PFSK-1 (cell line): Measurements from ENCODE around the gene SLC41A1.

Experiments used
- POLR2AphosphoS5 ChIP-seq: IDR thresholded peaks from 2 replicates; pipeline ENCODE4 v1.6.1; 2012; ENCODE audit warnings: low read depth, mild to moderate bottlenecking, control low read depth, low read length, moderate library complexity
- TF ChIP-seq, protein P1 (sequence below), 2 experiments: IDR thresholded peaks; 2 replicates each; pipeline versions ENCODE4 v1.6.1 to v1.8.0; 2011 to 2012; ENCODE audit warnings: low read depth in 2 of 2, low read length in 2 of 2, control low read depth in 1 of 2, inconsistent platforms in 1 of 2, mild to moderate bottlenecking in 1 of 2, moderate library complexity in 1 of 2; ENCODE audit not compliant: insufficient read depth in 1 of 2

DNA sequence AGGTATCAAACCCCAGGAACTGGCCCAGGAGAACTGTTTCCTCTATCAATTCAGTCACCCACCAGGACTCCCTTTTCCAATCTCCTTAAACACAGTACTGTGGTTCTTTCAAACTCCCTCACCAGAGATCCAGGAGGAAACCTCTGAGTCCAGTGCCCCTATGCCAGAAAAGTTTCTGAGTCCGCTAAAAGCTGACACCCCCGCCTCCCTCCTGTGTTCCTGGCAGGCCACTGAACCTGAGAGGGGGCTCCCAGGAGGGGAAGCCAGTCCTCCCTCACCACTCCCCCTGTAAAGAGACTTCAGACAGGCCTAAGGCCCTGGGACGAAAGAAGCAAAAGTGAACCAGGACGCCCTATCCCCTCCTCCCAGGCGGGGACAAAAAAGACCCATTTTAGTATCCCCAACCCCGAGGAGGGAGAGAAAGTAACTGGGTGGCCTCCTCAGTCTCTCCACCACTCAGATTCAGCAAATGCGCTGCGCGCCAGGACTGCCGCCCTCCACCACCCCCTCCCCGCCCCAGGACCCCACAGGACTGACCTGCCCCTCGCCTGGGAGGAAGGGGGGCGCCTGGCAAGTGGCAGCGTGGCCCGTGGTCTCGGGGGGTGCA is 624 bp downstream of the SLC41A1 start:
- TF ChIP-seq POLR2AphosphoS5 = no peak
- TF ChIP-seq, protein P1, sequence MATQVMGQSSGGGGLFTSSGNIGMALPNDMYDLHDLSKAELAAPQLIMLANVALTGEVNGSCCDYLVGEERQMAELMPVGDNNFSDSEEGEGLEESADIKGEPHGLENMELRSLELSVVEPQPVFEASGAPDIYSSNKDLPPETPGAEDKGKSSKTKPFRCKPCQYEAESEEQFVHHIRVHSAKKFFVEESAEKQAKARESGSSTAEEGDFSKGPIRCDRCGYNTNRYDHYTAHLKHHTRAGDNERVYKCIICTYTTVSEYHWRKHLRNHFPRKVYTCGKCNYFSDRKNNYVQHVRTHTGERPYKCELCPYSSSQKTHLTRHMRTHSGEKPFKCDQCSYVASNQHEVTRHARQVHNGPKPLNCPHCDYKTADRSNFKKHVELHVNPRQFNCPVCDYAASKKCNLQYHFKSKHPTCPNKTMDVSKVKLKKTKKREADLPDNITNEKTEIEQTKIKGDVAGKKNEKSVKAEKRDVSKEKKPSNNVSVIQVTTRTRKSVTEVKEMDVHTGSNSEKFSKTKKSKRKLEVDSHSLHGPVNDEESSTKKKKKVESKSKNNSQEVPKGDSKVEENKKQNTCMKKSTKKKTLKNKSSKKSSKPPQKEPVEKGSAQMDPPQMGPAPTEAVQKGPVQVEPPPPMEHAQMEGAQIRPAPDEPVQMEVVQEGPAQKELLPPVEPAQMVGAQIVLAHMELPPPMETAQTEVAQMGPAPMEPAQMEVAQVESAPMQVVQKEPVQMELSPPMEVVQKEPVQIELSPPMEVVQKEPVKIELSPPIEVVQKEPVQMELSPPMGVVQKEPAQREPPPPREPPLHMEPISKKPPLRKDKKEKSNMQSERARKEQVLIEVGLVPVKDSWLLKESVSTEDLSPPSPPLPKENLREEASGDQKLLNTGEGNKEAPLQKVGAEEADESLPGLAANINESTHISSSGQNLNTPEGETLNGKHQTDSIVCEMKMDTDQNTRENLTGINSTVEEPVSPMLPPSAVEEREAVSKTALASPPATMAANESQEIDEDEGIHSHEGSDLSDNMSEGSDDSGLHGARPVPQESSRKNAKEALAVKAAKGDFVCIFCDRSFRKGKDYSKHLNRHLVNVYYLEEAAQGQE (IDR thresholded peaks at IDR 0.05; ENCODE audit: insufficient read depth in 1 of 2, low read depth in 2 of 2, low read length in 2 of 2) = no peak
